ENCODE data around the gene ZC3H4. TPM values are rescaled to one million over a fixed set of nuclear protein-coding genes. Genes with fewer than 3 reads are reported as not detected.

The ZC3H4 gene
- total and polyA plus RNA-seq, 7 donors: 5.4 to 25.3 (median 20.4) TPM

- no peak for TF ChIP-seq POLR2A (IDR thresholded peaks at IDR 0.05)
- no peak for TF ChIP-seq POLR2AphosphoS5 (IDR thresholded peaks at IDR 0.05)
- TF ChIP-seq EP300 (IDR thresholded peaks at IDR 0.05): no peak
- WGBS, 2 donors: 88 to 93% methylated on average over 7 of the region's 7 CpGs
- Histone ChIP-seq H3K4me3 (no peak overlapping the region), H3K9me3 (no peaks in the 10 kb centered on the region), H3K27ac (no peak overlapping the region), H3K36me3 (no peaks in the 10 kb centered on the region), H3K4me1 (peaks cover 0 to 17% (median 10%) of the 10 kb centered on the region in 4 donors), H3K27me3 (no peaks in the 10 kb centered on the region)
- no peak for DNase-seq
- intact Hi-C loops (cut with DNase I): no loop called here
Measured at GRCh38 chr19:47123406-47123805, 9.8 kb upstream of the ZC3H4 start.

GRCh38 chr19:47122359-47123335 lies 9.1 kb upstream of the ZC3H4 start:
- peak overlapping the region in 3 of 4 donors; percentile 4 to 57 (median 47) for H3K27ac ChIP-seq
- no peak for TF ChIP-seq POLR2AphosphoS5 (IDR thresholded peaks at IDR 0.05)
- TF ChIP-seq EP300 (IDR thresholded peaks at IDR 0.05): no peak
- no peak for TF ChIP-seq CTCF (IDR thresholded peaks at IDR 0.05)
- TF ChIP-seq POLR2A (IDR thresholded peaks at IDR 0.05): no peak

GRCh38 chr19:47120470-47121067 lies 7.0 kb upstream of the ZC3H4 start:
- no peak for DNase-seq
- TF ChIP-seq POLR2A (IDR thresholded peaks at IDR 0.05): no peak
- no peak for TF ChIP-seq CTCF (IDR thresholded peaks at IDR 0.05)
- no peak for TF ChIP-seq EP300 (IDR thresholded peaks at IDR 0.05)
- TF ChIP-seq POLR2AphosphoS5 (IDR thresholded peaks at IDR 0.05): no peak
- Histone ChIP-seq H3K36me3 (no peaks in the 10 kb centered on the region), H3K27ac (no peak overlapping the region), H3K4me3 (no peak overlapping the region), H3K27me3 (no peaks in the 10 kb centered on the region), H3K9me3 (no peaks in the 10 kb centered on the region), H3K4me1 (peaks cover 0 to 17% (median 10%) of the 10 kb centered on the region in 4 donors)
- WGBS, 2 donors: 75 to 90% methylated on average over 6 of the region's 6 CpGs
- intact Hi-C loops (cut with DNase I): no loop called here

More at GRCh38 chr19:47122359-47123335, 9.1 kb upstream of the ZC3H4 start:
- peaks cover 0 to 17% (median 10%) of the 10 kb centered on the region in 4 donors for H3K4me1 ChIP-seq
- no peaks in the 10 kb centered on the region for H3K36me3 ChIP-seq
- no peaks in the 10 kb centered on the region for H3K9me3 ChIP-seq
- no peaks in the 10 kb centered on the region for H3K27me3 ChIP-seq
- intact Hi-C loops (cut with DNase I): no loop called here
- 83 to 87% methylated on average over 14 of the region's 14 CpGs for WGBS, 2 donors
- no peak overlapping the region for H3K4me3 ChIP-seq
- DNase-seq: no peak

- H3K27ac ChIP-seq: peak overlapping the region; percentile 97 to 100 (median 100)
- H3K4me3 ChIP-seq: peak overlapping the region; percentile 78 to 98 (median 97)
- no peaks in the 10 kb centered on the region for H3K9me3 ChIP-seq
- peaks cover 0 to 20% (median 19%) of the 10 kb centered on the region in 4 donors for H3K4me1 ChIP-seq
- WGBS, 2 donors: 53 to 56% methylated on average over 26 of the region's 26 CpGs
- TF ChIP-seq EP300 (IDR thresholded peaks at IDR 0.05): no peak
- no peak for TF ChIP-seq CTCF (IDR thresholded peaks at IDR 0.05)
- no peak for TF ChIP-seq POLR2AphosphoS5 (IDR thresholded peaks at IDR 0.05)
- TF ChIP-seq POLR2A (IDR thresholded peaks at IDR 0.05): no peak
- no peak for DNase-seq
- H3K36me3 ChIP-seq: no peaks in the 10 kb centered on the region
- H3K27me3 ChIP-seq: no peaks in the 10 kb centered on the region
- intact Hi-C loops (cut with DNase I): loop anchor here (1.0 to 5.0 kb wide), 2 partner anchors 16 to 252 kb away; partner anchors contain the start of genes ARHGAP35 and SAE1
Measured at GRCh38 chr19:47113850-47114651, 475 bp upstream of the ZC3H4 start.

All from sigmoid colon (tissue), 7 donors.